ENCODE measurements around the gene PARP3.
"Not testable (repeated sequence)": the region's sequence is repeated elsewhere in the genome, so short reads cannot be mapped to it uniquely, and the experiment has no call there.

Gene PARP3

DNA sequence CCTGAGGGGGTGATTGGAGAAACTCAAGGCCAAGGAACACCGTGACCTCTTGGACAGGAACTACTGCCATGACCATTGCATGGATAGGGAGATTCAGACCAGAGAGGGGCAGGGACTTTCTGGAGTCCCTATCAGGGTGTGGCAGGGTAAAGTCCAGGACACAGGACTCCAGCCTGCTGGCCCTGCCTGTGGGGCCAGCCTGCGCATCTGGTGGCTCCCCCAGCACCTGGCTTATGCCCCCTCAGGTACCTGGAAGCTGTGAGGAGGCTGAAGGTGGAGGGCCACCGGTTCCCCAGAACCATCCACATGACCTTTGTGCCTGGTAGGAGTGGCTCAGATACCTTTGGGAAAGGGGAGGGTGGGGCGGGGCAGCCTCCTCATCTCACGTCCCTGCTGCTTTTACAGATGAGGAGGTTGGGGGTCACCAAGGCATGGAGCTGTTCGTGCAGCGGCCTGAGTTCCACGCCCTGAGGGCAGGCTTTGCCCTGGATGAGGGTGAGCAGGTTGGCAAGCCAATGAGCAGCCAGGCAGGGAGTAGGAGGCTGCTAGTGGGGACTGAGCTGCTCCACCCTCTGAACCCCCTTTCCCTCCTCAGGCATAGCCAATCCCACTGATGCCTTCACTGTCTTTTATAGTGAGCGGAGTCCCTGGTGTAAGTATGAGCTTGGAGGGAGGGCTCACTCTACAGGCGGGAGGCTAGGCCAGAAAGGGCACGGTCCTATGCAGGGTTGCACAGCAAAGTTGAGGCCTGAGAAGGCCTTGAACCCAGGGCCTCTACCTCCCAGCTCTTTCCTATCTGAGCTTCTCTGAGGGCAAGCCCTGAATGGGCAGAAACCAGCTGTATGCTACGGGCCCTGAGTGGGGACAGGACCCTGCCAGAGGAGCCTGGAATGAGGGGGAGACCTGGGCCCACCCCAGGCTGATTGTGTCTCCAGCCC lies 44.1 kb downstream of the PARP3 start:
- no peak for DNase-seq

DNA sequence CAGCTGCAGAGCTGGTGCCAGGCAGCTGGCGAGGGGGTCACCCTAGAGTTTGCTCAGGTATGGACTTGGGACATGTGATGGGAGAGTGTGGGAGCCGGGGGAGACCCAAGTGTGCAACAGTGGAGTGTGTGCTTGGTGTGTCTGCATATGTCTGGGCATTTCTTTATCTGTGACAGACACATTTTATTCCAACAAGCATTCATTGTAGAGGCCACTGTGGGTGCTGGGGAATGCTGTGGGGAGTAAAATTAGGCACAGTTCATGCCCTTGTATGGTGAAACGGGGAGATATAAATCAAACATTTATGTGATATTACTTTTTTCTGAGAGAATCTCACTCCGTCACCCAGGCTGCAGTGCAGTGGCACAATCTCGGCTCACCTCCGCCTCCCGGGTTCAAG lies 45.4 kb downstream of the PARP3 start:
- DNase-seq, result no peak

DNA sequence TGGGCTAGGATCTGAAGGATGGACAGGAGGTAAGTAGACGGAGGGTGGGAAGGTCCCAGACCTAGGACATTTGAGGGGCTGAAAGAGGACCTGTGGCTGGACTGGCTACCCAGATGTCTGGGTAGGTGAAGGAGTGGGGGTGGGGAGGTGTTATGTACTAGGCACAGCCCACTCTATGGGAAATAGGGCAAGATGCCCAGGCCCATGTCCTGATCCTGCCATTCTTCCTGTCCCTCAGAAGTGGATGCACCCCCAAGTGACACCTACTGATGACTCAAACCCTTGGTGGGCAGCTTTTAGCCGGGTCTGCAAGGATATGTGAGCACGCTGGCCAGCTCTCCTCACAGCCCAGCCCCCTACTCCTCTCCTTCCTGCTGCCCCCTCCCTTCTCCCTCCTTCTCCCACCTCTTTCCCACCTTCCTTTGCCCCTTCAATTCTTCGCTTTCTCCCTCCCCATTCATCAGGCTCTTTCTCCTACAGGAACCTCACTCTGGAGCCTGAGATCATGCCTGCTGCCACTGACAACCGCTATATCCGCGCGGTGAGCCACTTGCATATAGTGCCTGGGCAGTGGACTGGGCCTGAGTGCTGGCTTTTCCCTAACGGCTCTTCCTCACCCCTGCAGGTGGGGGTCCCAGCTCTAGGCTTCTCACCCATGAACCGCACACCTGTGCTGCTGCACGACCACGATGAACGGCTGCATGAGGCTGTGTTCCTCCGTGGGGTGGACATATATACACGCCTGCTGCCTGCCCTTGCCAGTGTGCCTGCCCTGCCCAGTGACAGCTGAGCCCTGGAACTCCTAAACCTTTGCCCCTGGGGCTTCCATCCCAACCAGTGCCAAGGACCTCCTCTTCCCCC lies 46.4 kb downstream of the PARP3 start:
- DNase-seq, result no peak

DNA sequence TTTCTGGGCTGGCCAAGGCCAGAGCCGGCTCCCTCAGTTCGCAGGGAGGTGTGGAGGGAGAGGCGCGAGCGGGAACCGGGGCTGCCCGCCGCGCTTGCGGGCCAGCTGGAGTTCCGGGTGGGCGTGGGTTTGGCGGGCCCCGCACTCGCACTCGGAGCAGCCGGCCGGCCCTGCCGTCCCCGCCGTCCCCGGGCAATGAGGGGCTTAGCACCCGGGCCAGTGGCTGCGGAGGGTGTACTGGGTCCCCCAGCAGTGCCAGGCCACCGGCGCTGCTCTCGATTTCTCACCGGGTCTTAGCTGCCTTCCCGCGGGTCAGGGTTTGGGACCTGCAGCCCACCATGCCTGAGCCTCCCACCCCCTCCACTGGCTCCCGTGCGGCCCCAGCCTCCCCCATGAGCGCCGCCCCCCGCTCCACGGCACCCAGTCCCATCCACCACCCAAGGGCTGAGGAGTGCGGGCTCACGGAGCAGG lies 48.4 kb downstream of the PARP3 start:
- not testable (repeated sequence) for DNase-seq

DNA sequence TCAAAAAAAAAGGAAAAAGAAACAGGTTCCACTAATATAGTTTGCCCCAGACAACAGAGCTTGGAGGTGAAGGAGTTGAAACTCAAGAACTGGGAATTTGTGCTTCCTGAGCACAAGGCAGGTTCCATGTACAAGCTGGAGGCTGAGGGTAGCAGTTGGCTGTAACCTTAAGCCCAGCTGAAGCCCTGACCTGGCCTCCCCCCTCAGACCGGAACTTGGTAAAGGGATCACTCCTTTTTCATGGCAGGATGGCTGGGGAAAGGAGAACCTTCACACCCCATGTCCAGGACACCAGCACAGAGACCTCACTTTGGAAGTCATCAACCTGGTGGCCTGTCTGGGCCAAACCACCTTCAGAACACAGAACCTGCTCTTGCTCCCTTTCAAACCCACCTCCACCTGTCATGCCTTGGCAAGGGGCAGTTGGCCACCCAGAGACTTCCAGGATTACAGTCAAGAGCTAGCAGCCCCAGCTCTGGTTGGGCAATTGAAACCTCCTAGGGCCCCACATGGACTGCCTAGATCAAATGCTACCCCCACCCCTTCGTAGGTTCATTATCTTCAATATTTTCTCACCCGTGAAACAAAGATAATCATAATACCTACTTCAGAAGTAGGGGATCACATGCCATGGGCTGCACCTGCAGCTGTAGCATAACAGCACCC lies 50.0 kb downstream of the PARP3 start:
- DNase-seq, result no peak

DNA sequence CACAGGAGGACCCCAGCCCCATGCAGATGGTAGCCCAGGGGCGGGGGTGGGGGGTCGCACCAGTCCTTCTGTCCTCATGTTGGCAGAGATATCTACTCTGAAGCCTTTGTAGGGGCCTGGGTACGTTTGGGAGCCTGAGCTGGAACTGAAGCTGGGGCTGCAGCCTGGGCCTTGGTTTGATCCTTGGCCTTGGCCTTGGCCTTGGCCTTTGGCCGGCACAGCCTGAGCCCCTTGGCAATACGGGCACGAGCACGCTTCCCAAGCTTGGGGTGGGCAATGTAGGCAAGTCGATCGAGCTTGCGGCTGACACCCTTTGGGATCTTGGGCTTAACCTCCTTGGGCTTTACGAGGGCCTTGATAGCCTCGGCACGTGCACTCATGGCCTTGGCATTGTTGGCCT lies 51.5 kb downstream of the PARP3 start:
- not testable (repeated sequence) for DNase-seq

DNA sequence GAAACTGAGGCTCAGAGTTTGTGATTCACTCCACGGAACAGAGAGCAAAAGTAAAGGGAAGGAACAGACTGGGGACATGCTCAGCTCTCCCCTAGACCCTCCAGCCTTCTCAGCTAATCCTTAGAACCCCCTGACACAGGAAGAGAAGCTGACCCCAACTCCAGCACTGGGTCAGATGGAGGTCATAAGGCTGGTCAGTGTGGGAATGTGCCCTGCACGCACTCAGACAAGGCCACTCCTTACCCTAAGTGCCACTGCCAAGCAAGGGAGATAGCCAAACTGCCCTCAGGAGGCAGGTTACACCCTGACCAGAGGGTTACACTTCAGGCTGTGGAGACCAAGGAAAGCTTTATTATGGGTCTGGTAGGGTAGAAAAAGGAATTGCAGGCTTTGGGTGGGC lies 52.4 kb downstream of the PARP3 start:
- DNase-seq, result no peak

DNA sequence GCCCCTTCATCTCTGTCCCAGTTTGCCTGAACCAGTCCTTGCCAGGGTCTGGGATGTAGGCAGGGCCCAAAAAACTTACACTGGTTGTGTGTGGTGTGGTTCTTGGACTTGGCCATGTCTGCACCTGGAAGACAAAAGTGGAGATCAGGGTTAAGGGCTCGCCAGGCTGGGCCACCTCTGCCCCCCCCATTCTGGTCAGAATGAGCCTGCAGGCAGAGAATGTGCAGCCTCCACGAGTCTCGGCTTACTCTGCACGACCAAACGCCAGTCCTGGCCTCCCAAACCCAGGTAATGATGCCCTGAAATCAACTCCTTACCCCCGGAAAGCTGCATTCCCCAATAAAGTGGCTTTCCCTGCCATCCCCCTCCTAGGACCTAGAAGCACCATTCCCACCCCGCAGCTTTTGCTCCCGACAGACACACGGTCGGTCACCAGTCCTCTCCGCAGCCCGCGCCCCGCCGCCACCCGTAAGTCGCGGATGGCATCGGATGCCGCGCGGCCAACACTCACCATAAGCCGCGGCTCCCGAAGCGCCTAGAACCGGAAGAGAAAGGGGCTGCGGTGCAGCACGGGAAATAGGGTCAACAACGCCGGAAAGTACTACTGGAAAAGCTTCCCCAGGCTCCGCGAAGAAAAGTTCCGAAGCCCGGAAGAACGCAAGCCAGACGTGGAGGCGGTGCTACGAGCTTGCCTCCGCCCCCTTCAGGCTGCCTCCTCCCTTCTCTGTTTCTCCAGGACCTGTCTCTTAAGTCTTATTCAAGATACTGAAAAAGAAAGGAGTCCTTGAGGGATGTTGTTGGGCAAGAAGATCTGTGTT lies 53.4 kb downstream of the PARP3 start, which contains the start of gene RPL29:
Gene RPL29, minus strand, starts transcription at position 550 of the 818 bp plus-strand sequence. Its CDS starts 434 bp downstream, at position 116.
- peak; percentile 80 for DNase-seq

DNA sequence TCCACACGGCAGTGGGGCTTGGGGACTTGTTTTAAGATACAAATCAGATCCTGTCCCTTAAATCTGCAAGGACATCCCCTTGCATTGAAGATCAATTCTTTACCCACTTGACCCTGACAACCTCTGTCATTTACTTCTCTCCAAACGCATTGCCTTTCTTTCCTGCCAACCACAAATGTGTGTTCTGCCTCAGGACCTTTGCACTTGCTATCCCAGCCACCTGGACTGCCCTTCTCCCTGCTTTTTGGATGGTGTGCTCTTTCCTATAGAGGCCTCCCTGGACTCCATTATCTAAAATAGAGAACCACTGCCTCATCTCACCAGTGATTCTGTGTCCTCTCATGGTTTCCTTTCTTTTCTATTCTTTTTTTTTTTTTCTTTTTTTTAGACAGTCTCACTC lies 55.0 kb downstream of the PARP3 start:
- no peak for DNase-seq

DNA sequence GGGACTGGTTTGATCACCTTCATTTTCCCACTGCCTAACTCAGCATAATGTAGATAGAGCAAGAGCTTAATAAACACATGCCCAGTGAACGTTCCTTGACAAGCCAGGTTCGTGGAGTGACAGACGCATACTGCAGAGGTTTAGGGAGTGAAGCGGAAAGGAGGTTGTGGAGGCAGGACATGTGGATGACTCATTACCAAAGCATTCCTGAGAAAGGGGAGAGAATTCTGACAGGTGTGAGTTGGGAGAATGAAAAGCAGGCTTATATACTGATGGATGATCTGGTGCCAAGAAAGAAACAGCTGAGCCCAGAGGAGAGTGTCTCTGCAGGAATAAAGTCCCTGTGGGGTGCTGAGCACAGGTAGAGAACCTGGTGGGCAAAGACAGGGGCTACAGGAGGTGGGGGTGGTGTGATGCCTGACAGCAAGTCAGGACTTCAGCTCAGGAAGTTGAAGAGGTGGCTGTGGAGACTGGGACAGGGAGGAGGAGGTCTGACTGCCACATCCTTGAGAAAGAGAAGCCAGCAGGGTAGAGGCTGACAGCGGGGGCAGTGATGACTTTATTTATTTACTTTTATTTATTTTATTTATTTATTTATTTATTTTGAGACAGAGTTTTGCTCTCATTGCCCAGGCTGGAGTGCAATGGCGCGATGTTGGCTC lies 55.9 kb downstream of the PARP3 start:
- no peak for DNase-seq

All from NCI-H1105 treated with DMSO at 0.1 percent for 48 hours (cell line).